ENCODE data around the gene TXNRD2. TPM values are rescaled to one million over a fixed set of nuclear protein-coding genes. Genes with fewer than 3 reads are reported as not detected.

Gene TXNRD2
- total and polyA plus RNA-seq, 2 of the 4 experiments (the other 2 are of a cell fraction) = 15.6 to 25.7 TPM

DNA sequence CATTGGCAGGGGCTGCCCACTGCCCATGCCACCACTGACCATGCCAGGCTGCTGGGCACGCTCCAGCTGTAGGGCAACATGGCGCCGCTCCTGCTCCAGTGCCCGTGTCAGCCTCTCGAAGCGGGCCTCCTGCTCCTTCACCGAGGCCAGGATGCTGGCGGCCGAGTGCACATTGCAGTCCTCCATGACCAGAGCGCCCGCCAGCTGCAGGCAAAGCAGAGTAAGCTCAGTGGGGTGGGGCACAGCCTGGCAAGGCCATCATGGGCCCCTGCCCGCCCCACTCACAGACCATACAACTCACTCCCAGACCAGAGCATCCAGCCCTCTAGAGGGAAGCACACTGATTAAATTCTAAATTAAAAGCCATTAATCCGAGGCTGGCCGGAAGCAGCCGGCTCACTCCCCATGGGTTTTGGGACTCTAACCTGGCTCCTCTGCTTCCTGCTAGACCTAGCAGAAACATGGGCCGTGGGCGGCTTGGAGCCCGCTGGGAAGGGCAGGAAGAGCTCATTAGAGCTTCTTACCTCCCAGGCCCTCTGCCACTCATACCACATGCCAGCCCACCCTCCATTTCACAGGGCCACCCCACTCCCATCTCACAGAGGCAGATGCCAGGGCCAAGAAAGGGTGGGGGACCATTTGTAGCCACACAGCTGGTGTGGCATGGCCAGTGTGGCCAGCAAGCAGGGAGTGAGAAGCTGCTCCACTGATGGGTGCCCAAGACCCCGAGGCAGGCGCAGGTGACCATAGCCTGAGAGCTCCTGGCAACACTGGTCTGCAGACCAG is 49.2 kb upstream of the TXNRD2 start:
- Histone ChIP-seq H2BK20ac (ENCODE audit: low read depth, low read length) (no peak overlapping the region), H4K91ac (ENCODE audit: insufficient read depth, low read depth, low read length) (no peak overlapping the region), H3K27ac (ENCODE audit: insufficient read depth, low read length) (no peak overlapping the region), H2AK9ac (replicated peaks; ENCODE audit: low read depth, low read length, poor library complexity) (no peak overlapping the region), H3K27me3 (ENCODE audit: control insufficient read depth, insufficient read depth, low read length) (no peaks in the 10 kb centered on the region), H2AFZ (replicated peaks; ENCODE audit: low read length, poor library complexity) (no peak overlapping the region), H2BK5ac (ENCODE audit: low read depth, low read length, poor library complexity, severe bottlenecking) (no peak overlapping the region), H3K4me2 (ENCODE audit: low read depth, low read length) (no peak overlapping the region), H4K8ac (ENCODE audit: low read depth in 2 of 2, low read length in 2 of 2) (no peak overlapping the region), H2BK120ac (ENCODE audit: low read depth, low read length) (no peak overlapping the region), H3K9ac (ENCODE audit: low read depth, low read length) (no peak overlapping the region), H3K4ac (ENCODE audit: low read depth, low read length) (no peak overlapping the region), H4K5ac (ENCODE audit: low read depth, low read length) (no peak overlapping the region), H3K4me1 (ENCODE audit: control insufficient read depth, insufficient read depth, low read length) (peaks cover 17% of the 10 kb centered on the region), H2AK5ac (ENCODE audit: low read depth, low read length) (no peak overlapping the region), H3K9me3 (ENCODE audit: control insufficient read depth, insufficient read depth, low read length) (no peaks in the 10 kb centered on the region), H4K20me1 (ENCODE audit: insufficient read depth, low read length) (peaks cover 4% of the 10 kb centered on the region; the same call in 1 of the 2 replicates), H3K18ac (ENCODE audit: low read depth, low read length) (no peak overlapping the region), H3K56ac (ENCODE audit: extremely low read depth, insufficient read depth, low read length) (no peak overlapping the region), H3K9me1 (ENCODE audit: insufficient read depth, low read length) (peaks cover 12% of the 10 kb centered on the region; the same call in 1 of the 2 replicates), H3K14ac (replicated peaks; ENCODE audit: low read depth, low read length) (no peak overlapping the region), H2BK15ac (ENCODE audit: low read depth, low read length) (no peak overlapping the region), H3K79me1 (ENCODE audit: low read depth in 1 of 2, low read length in 2 of 2) (peaks cover 0 to 8% of the 10 kb centered on the region in 2 experiments; a peak in 2 of 4 replicates), H3K4me3 (ENCODE audit: insufficient read depth, low read depth, low read length) (no peak overlapping the region), H3K23ac (ENCODE audit: low read depth, low read length) (no peak overlapping the region), H3K36me3 (ENCODE audit: control insufficient read depth, insufficient read depth, low read length) (no peaks in the 10 kb centered on the region)
- ChIA-PET CTCF (interaction anchor here (1.1 kb wide), 1 partner anchor 31 kb away, joined by 3 read pairs; no protein-coding TSS in a partner anchor), POLR2A (ENCODE audit: unreplicated experiment) (no interaction called here)
- no TSS peak for BruUV-seq (replicated peaks)
- intact Hi-C loops (cut with micrococcal nuclease) (no loop called here), in situ Hi-C loops (cut with MboI; ENCODE audit: low sequenced_read_pairs) (no loop called here), dilution Hi-C loops (cut with HindIII; ENCODE audit: low sequenced_read_pairs, unreplicated experiment) (no loop called here)
- no peak for TF ChIP-seq RFX5 (IDR thresholded peaks at IDR 0.05; ENCODE audit: low read depth, low read length)
- TF ChIP-seq RAD21 (IDR thresholded peaks at IDR 0.05; ENCODE audit: low read length) = no peak
- no peak for TF ChIP-seq CEBPB (IDR thresholded peaks at IDR 0.05; ENCODE audit: low read depth, low read length)
- no peak for TF ChIP-seq BHLHE40 (IDR thresholded peaks at IDR 0.05; ENCODE audit: low read depth, low read length)
- TF ChIP-seq SMC3 (IDR thresholded peaks at IDR 0.05; ENCODE audit: low read depth, low read length) = no peak
- no peak for TF ChIP-seq NFE2L2 (IDR thresholded peaks at IDR 0.05; ENCODE audit: low read depth, low read length)
- no peak for TF ChIP-seq MAZ (IDR thresholded peaks at IDR 0.05; ENCODE audit: borderline replicate concordance, low read depth, low read length)
- no peak for ATAC-seq (ENCODE audit: low read depth)
- 87% methylated on average over 9 of the region's 20 CpGs; no CpG with 5 or more reads in 1 of the 2 experiments for WGBS, 2 experiments (ENCODE audit: extremely low coverage in 2 of 2, insufficient read length in 1 of 2)
- DNase-seq = no peak

Measured in IMR-90 (cell line).